LNCAP (cell line): Measurements from ENCODE around the gene TTC39C.

Experiments used
- CTCF ChIP-seq: fragments of 450-650 bp; IDR thresholded peaks from 2 replicates; pipeline ENCODE4 v1.5.1; 2017; ENCODE audit warnings: mild to moderate bottlenecking

The TTC39C gene

GRCh38 chr18:24127735-24128134 is 113.2 kb downstream of the TTC39C start:
- no peak for TF ChIP-seq CTCF

- TF ChIP-seq CTCF = no peak
Measured at GRCh38 chr18:24128700-24129099, 114.1 kb downstream of the TTC39C start.

- no peak for TF ChIP-seq CTCF
Measured at GRCh38 chr18:24130494-24130893, 115.9 kb downstream of the TTC39C start.

- TF ChIP-seq CTCF = no peak
Measured at GRCh38 chr18:24136967-24137373, 122.4 kb downstream of the TTC39C start.

- TF ChIP-seq CTCF = no peak
Measured at GRCh38 chr18:24138409-24138788, 123.8 kb downstream of the TTC39C start.

DNA sequence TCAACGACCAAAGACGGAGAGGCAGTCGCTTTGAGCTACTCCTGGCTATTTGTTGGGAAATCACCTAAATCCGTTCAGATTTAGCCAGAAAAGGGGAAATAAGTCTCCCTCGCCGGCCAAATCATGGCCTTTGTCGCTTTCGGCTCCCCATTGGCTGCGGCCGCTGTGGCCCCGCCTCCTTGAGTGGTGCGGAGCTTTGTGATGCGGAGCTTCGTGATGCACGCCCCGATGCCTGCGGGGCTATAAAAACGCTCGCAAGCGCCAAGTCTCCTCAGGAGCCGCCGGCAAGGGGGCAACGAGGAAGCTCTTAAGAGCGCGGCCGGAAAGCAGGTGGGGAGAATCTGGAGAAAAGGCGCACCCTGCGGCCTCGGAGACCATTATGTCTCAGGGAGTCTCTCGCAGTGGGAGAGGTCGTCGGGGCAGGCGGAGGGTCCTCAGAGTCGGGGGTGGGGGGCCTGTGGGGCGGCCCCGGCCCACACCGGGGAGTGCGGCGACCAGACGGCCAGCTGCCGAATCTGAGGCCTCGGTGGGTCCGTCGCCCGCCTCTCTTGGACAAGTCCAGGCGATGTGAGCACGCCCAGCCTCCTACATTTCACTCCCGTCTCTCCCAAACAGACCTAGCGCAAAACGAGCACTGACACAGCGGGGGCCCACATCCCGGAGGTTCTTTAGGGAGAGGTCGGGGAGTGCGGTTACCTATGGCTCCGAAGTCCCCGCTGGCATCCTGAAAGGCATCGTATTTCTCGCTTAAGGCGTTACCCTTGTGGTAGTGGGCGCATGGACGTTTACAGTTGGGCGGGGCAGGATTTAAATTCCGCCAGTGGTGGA is 124.4 kb downstream of the TTC39C start, which contains the start of gene CABYR:
CABYR (plus strand) TSS at position 274 of the 828 bp plus-strand sequence. CDS start 4,053 bp downstream, outside the sequence.
- no peak for TF ChIP-seq CTCF

DNA sequence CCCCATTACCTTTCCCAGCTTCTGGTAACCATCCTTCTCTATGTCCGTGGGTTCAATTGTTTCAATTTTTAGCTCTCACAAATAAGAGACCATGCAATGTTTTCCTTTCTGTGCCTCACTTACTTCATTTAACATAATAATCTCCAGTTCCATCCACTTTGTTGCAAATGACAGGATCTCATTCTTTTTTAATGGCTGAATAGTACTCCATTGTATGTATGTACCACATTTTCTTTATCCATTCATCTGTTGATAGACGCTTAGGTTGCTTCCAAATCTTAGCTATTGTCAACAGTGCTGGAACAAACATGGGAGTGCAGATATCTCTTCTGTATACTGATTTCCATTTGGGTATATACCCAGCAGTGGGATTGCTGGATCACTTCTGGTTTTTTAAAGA is 126.1 kb downstream of the TTC39C start:
- no peak for TF ChIP-seq CTCF
